NCI-H2171 (cell line): ENCODE data around the gene SLC41A1.

Source experiments
- DNase-seq: peaks from one replicate; lab custom pipeline; 2025; lab: John Stamatoyannopoulos, UW

Gene SLC41A1

DNA sequence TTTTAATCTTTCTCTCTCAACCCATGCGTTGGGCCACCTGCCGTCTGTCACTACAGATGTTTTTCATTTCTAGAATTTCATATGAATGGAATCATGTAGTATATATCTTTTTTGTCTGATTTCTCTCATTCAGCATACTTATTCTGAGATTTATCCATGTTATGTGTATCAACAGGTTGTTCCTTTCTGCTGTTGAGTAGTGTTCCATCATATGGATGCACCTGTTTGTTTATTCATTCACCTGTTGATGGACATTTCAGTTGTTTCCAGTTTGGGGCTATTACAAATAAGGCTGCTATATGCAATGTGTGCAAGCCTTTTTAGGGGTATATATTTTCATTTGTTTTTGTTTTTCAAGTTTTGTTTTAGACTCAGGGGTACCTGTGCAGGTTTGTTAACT, 9.4 kb upstream of the SLC41A1 start:
- no peak for DNase-seq

GRCh38 chr1:205817988-205818387, 5.0 kb upstream of the SLC41A1 start:
- DNase-seq, result no peak

DNA sequence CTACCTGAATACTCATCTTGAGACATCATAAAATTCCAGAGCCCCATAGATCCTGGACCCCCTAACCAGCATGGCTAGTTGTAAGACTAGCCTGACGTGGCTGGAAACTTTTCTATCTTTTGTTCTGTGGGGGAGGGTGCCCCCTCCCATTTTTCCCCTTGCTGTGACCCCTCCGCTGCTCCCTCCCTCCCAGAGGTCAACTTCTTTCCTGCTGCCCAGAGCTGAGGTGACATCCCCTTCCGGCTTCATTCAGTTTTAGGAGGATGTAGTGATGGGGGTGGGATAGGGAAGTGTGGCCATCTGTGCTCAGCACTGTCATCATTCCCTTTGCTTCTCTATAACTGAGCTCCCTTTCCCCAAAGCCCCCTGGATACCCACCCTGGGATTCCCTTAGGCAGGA, 4.4 kb upstream of the SLC41A1 start:
- no peak for DNase-seq

GRCh38 chr1:205813755-205814058, 709 bp upstream of the SLC41A1 start:
- peak; percentile 21 for DNase-seq

GRCh38 chr1:205812271-205812877, 624 bp downstream of the SLC41A1 start:
- no peak for DNase-seq

- no peak for DNase-seq
Observed at GRCh38 chr1:205811660-205812059, 1.3 kb downstream of the SLC41A1 start.

- DNase-seq, result no peak
Observed at GRCh38 chr1:205810448-205811157, 2.4 kb downstream of the SLC41A1 start.

GRCh38 chr1:205809942-205810345, 3.1 kb downstream of the SLC41A1 start:
- no peak for DNase-seq

GRCh38 chr1:205809469-205809868, 3.5 kb downstream of the SLC41A1 start:
- no peak for DNase-seq

DNA sequence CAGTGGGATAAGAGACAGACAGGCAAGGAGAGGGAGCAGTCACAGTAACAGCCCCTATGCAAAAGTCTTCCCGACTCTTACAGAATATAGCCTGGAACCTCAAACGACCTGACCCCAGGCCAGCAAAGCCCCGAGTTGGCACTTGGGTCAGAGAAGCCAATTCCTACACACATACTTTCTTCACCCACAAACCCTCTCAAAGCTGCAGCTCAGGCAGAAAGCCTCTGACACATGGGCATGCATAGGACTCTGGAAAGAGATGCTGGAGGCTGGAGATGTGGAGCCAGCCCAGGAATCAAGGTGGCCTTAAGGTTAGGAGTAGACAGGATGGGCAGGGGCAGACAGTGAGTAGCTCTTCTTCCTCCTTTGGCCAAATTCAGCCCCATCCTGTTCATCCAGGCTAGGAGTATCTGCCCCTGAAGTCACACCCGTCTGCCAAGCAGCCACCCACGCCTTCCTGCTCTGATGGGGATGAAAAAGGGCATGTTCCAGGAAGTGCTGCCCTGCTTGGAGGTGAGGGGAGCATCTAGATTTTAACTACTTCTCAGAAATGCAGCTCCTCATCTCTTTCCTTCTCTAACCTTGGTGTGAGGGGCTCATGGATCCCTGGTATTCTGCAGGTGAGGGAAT, 7.8 kb downstream of the SLC41A1 start:
- DNase-seq, result no peak

DNA sequence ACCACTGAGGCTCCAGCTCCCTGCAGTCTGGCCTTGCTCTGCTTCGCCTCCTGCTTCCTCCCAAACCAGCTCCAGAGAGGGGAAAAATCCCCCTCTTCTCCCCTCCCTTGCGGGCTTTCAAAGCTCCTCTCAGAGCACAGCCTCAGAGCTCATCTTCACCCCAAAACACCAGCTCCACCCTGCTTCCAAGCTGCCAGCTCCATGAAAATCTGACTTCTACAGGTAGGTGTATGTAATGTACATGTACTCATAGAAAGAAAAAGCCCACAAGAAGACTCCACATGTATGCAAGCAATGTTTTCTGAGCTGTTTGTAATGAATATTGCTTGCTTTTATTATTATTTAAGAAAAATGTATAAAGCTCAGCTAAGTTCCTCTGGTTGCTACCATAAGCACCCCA, 8.4 kb downstream of the SLC41A1 start:
- no peak for DNase-seq

DNA sequence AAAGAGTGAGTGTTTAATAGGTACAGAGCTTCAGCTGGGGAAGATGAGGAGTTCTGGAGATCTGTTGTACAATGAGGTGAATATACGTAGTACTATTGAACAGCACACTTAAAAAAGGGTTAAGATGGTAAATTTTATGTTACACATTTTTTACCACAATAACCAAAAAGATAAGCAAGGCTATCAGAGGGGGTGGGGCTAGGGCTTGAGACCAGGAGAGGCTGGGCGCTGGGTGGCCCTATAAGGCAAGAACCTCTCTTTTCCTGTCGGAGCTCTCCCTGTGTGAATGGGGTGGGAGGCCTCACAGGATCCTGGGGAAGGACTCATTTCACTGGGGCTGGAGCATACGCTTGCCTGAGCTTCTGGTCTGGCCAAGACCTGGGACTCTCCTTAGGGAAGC, 9.0 kb downstream of the SLC41A1 start:
- DNase-seq, result no peak

GRCh38 chr1:205802060-205802459, 10.9 kb downstream of the SLC41A1 start:
- no peak for DNase-seq

GRCh38 chr1:205800981-205801703, 11.9 kb downstream of the SLC41A1 start:
- DNase-seq, result no peak

- no peak for DNase-seq
Observed at GRCh38 chr1:205800427-205800826, 12.6 kb downstream of the SLC41A1 start.

GRCh38 chr1:205798577-205798976, 14.4 kb downstream of the SLC41A1 start:
- DNase-seq, result no peak

GRCh38 chr1:205797168-205797567, 15.8 kb downstream of the SLC41A1 start:
- no peak for DNase-seq

GRCh38 chr1:205794011-205794730, 18.8 kb downstream of the SLC41A1 start:
- DNase-seq, result no peak

DNA sequence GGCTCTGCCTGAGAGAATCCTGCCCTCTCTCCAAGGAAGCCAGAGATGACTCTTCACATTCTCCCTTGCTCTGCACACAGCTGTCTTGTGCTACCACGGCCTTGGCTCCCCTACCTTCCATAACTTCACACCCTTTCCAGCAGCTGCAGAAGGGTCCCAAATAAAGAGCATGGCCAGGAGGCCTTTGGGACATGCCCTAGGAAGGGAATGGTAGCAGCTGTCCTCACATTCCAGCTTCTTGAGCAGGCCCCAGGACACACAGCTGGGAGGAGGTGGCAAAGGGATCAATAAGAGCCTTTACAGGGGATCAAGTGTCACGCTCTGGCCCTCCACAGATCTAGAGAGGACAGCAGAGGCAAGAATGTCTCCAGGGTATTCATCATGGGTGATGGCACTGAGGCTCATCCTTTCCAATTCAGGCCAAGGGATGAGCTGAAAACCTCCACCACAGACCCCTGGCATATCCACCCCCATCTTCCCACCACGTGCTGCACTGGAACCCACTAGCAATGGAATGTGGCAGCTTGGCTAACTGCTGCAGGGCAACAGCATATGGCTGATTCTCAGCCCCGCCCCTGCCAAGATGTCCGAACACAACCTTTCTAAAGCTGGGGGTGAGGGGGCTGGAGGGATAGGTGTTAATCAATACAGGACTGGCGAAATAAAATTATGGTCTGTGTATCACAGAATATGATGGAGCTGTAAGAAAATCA, 19.9 kb downstream of the SLC41A1 start:
- no peak for DNase-seq

DNA sequence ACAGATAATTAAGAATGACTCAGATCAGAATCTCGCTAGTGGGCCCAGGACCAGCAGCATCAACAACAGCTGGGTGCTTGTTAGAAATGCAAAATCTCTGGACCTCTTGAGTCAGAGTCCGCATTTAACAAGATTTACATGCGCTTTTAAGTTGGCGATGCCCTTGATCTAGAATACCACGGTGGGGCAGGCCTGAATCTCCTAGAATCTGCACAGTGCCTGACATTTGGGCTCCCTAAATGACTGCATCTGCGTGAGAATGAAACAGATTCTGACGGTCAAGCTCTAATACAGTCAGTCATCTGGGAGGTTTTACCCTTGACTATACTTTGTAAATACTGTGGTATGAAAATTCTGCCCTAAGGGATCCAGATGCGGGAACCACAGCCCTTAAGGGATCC, 20.5 kb downstream of the SLC41A1 start:
- DNase-seq, result no peak

GRCh38 chr1:205791568-205792180, 21.3 kb downstream of the SLC41A1 start:
- DNase-seq, result peak; percentile 19
